Stomach (tissue), 9 donors: ENCODE data around the gene CA12. TPM values are rescaled to one million over a fixed set of nuclear protein-coding genes. Genes with fewer than 3 reads are reported as not detected.
"Not testable (repeated sequence)": the region's sequence is repeated elsewhere in the genome, so short reads cannot be mapped to it uniquely, and the experiment has no call there.

Source experiments
- DNase-seq, 2 donors: peaks; one replicate each; pipeline versions ENCODE4 v3.0.0 to v3.0.0-alpha.2; 2013 to 2019
- H3K27ac ChIP-seq, 5 donors: fragments of 200-600 bp in 4 of 5; sonication (generic) in 4 of 5; one replicate each; pipeline ENCODE4 v1.5.1; 2013 to 2019; ENCODE audit warnings: mild to moderate bottlenecking in 1 of 5, moderate library complexity in 1 of 5
- H3K27me3 ChIP-seq, 3 donors: fragments of 200-600 bp; sonication (generic); one replicate each; pipeline ENCODE4 v1.5.1; 2017 to 2019; ENCODE audit warnings: mixed run types in 1 of 3
- H3K36me3 ChIP-seq, 4 donors: fragments of 200-600 bp; sonication (generic); 1 replicate in 3 of 4; 2 replicates in 1 of 4; pipeline ENCODE4 v1.5.1; 2016 to 2019
- H3K4me1 ChIP-seq, 4 donors: fragments of 200-600 bp; sonication (generic); one replicate each; pipeline ENCODE4 v1.5.1; 2016 to 2019
- H3K4me3 ChIP-seq, 4 donors: fragments of 200-600 bp; sonication (generic) in 3 of 4; one replicate each; pipeline ENCODE4 v1.5.1; 2016 to 2019; ENCODE audit warnings: mild to moderate bottlenecking in 1 of 4
- H3K9me3 ChIP-seq, 4 donors: fragments of 200-600 bp; sonication (generic); one replicate each; pipeline ENCODE4 v1.5.1; 2016 to 2019
- EP300 ChIP-seq: sonication (generic); formaldehyde crosslinking; IDR thresholded peaks from one replicate; pipeline ENCODE4 v1.6.1; 2017; ENCODE audit warnings: antibody characterized with exemption
- POLR2A ChIP-seq, 4 donors: fragments of 450-650 bp; IDR thresholded peaks; one replicate each; pipeline ENCODE4 v1.6.1; 2016; ENCODE audit warnings: antibody characterized with exemption in 4 of 4, control low read depth in 2 of 4, mild to moderate bottlenecking in 1 of 4, moderate library complexity in 1 of 4
- POLR2AphosphoS5 ChIP-seq, 3 donors: sonication (generic); formaldehyde crosslinking; IDR thresholded peaks; one replicate each; pipeline ENCODE4 v1.6.1; 2016; ENCODE audit warnings: antibody characterized with exemption in 3 of 3
- WGBS, 5 donors: extraction: QIAGEN DNeasy Blood & Tissue Kit in 3 of 5; methylation state at CpG; one replicate each; pipeline versions ENCODE4 v1.1.5 to v1.1.7; 2013 to 2018; 5-methylcytosine and 5-hydroxymethylcytosine counted together
- intact Hi-C: fragments of 100-400 bp; cut with DNase I; formaldehyde crosslinking; loops from one replicate; pipeline ENCODE4 v1.15.1; 2023; ENCODE audit warnings: low total_unique reads
- polyA plus RNA-seq, 3 donors: library from polyadenylated mRNA; stranded (reverse); fragments of 200-250 nt; gene quantifications; one replicate each; pipeline ENCODE4 v1.2.3, GENCODE V29; 2013
- total RNA-seq, 5 donors: library from RNA; depleted of rRNA; stranded (reverse); fragments of >200 nt; gene quantifications; one replicate each; pipeline versions ENCODE4 v1.1.0 to v1.2.3, GENCODE V29; 2014 to 2016
- TF ChIP-seq, protein P1 (sequence below), 7 experiments: fragments of 450-650 bp in 4 of 7; fragments of 200-600 bp in 3 of 7; sonication (generic) in 3 of 7; IDR thresholded peaks; one replicate each; pipeline ENCODE4 v1.5.1; 2016 to 2019; ENCODE audit warnings: antibody characterized with exemption in 7 of 7, control low read depth in 2 of 7, mild to moderate bottlenecking in 1 of 7
- donor health status: healthy with polysubstance abuse.
- donor health status: Bipolar disorder and iron deficiency.
- donor health status: healthy.

CA12 gene
- total and polyA plus RNA-seq, 8 donors: 0.46 to 58.8 (median 7.7) TPM

GRCh38 chr15:63418811-63419210 lies 37.2 kb upstream of the CA12 start:
- no peak overlapping the region for H3K27ac ChIP-seq
- intact Hi-C loops: no loop called here
- no peaks in the 10 kb centered on the region for H3K27me3 ChIP-seq
- 77 to 85% (median 78%) methylated on average over 8 of the region's 8 CpGs for WGBS, 5 donors
- no peak overlapping the region for H3K4me3 ChIP-seq
- no peaks in the 10 kb centered on the region for H3K4me1 ChIP-seq
- H3K36me3 ChIP-seq: no peaks in the 10 kb centered on the region
- DNase-seq: peak in 1 of 2 donors; percentile 58
- no peaks in the 10 kb centered on the region for H3K9me3 ChIP-seq
- no peak for TF ChIP-seq POLR2A (IDR thresholded peaks at IDR 0.05)

DNA sequence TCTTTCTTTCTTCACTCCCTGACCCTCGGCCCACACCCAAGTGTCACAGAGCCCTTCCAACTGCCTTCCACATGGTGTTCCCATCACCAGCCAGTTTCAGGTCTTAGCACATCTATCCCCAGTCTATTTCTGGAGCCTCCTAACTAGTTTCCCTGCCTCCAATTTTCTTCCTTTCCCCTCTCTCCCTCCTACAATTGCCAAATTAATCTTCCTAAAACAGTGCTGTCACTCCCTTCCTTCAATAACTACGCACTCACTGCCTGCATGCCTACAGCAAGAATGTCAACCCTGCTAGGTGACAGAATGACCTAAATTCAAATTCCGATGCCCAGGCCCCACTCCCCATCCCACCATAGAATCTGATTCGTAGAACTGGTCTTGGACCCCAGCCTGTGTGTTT lies 36.1 kb upstream of the CA12 start:
- H3K9me3 ChIP-seq: no peaks in the 10 kb centered on the region
- no peaks in the 10 kb centered on the region for H3K36me3 ChIP-seq
- intact Hi-C loops: no loop called here
- no peak overlapping the region for H3K27ac ChIP-seq
- DNase-seq: no peak
- 90 to 97% (median 95%) methylated on average over 4 of the region's 4 CpGs for WGBS, 5 donors
- no peak for TF ChIP-seq POLR2AphosphoS5 (IDR thresholded peaks at IDR 0.05)
- H3K27me3 ChIP-seq: no peaks in the 10 kb centered on the region
- no peaks in the 10 kb centered on the region for H3K4me1 ChIP-seq
- H3K4me3 ChIP-seq: no peak overlapping the region

GRCh38 chr15:63417274-63417673 lies 35.6 kb upstream of the CA12 start:
- H3K27ac ChIP-seq, H3K9me3 ChIP-seq, H3K36me3 ChIP-seq, DNase-seq, H3K4me1 ChIP-seq, H3K4me3 ChIP-seq, intact Hi-C loops, H3K27me3 ChIP-seq: not testable (repeated sequence)
- 94 to 97% (median 94%) methylated on average over 21 of the region's 21 CpGs for WGBS, 5 donors

GRCh38 chr15:63414474-63415120 lies 33.0 kb upstream of the CA12 start:
- no peak overlapping the region for H3K27ac ChIP-seq

GRCh38 chr15:63412551-63412950 lies 30.9 kb upstream of the CA12 start:
- Histone ChIP-seq H3K9me3 (no peaks in the 10 kb centered on the region), H3K4me3 (no peak overlapping the region)
- intact Hi-C loops: no loop called here

More at GRCh38 chr15:63414474-63415120, 33.0 kb upstream of the CA12 start:
- H3K4me1 ChIP-seq: no peaks in the 10 kb centered on the region
- H3K9me3 ChIP-seq: no peaks in the 10 kb centered on the region
- H3K4me3 ChIP-seq: no peak overlapping the region
- no peaks in the 10 kb centered on the region for H3K36me3 ChIP-seq
- intact Hi-C loops: no loop called here
- no peak for DNase-seq
- TF ChIP-seq EP300: no peak
- no peak for TF ChIP-seq POLR2AphosphoS5 (IDR thresholded peaks at IDR 0.05)
- TF ChIP-seq, protein P1, sequence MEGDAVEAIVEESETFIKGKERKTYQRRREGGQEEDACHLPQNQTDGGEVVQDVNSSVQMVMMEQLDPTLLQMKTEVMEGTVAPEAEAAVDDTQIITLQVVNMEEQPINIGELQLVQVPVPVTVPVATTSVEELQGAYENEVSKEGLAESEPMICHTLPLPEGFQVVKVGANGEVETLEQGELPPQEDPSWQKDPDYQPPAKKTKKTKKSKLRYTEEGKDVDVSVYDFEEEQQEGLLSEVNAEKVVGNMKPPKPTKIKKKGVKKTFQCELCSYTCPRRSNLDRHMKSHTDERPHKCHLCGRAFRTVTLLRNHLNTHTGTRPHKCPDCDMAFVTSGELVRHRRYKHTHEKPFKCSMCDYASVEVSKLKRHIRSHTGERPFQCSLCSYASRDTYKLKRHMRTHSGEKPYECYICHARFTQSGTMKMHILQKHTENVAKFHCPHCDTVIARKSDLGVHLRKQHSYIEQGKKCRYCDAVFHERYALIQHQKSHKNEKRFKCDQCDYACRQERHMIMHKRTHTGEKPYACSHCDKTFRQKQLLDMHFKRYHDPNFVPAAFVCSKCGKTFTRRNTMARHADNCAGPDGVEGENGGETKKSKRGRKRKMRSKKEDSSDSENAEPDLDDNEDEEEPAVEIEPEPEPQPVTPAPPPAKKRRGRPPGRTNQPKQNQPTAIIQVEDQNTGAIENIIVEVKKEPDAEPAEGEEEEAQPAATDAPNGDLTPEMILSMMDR (IDR thresholded peaks at IDR 0.05): no peak
- TF ChIP-seq POLR2A (IDR thresholded peaks at IDR 0.05): no peak
- WGBS, 5 donors: 90 to 95% (median 92%) methylated on average over 7 of the region's 7 CpGs
- no peaks in the 10 kb centered on the region for H3K27me3 ChIP-seq

GRCh38 chr15:63411866-63412265 lies 30.2 kb upstream of the CA12 start:
- no peaks in the 10 kb centered on the region for H3K9me3 ChIP-seq
- no peaks in the 10 kb centered on the region for H3K36me3 ChIP-seq
- H3K4me1 ChIP-seq: no peaks in the 10 kb centered on the region
- intact Hi-C loops: no loop called here
- WGBS, 5 donors: 82 to 92% (median 89%) methylated on average over 4 of the region's 4 CpGs
- H3K27ac ChIP-seq: no peak overlapping the region
- TF ChIP-seq EP300 (no peak), POLR2A (IDR thresholded peaks at IDR 0.05) (no peak), POLR2AphosphoS5 (IDR thresholded peaks at IDR 0.05) (no peak)
- TF ChIP-seq, protein P1 (IDR thresholded peaks at IDR 0.05): no peak
- no peak overlapping the region for H3K4me3 ChIP-seq
- no peaks in the 10 kb centered on the region for H3K27me3 ChIP-seq
- DNase-seq: no peak

More at GRCh38 chr15:63412551-63412950, 30.9 kb upstream of the CA12 start:
- no peak for TF ChIP-seq POLR2A (IDR thresholded peaks at IDR 0.05)
- TF ChIP-seq, protein P1 (IDR thresholded peaks at IDR 0.05): no peak
- TF ChIP-seq EP300: no peak
- no peak for TF ChIP-seq POLR2AphosphoS5 (IDR thresholded peaks at IDR 0.05)
- DNase-seq: no peak
- 85 to 91% (median 89%) methylated on average over 7 of the region's 7 CpGs for WGBS, 5 donors
- Histone ChIP-seq H3K36me3 (no peaks in the 10 kb centered on the region), H3K27ac (no peak overlapping the region), H3K4me1 (no peaks in the 10 kb centered on the region), H3K27me3 (no peaks in the 10 kb centered on the region)
